GM18951 (cell line): ENCODE measurements around the gene ADGRF5.

Experiments used
- POLR2A ChIP-seq: IDR thresholded peaks from 4 replicates; pipeline ENCODE4 v1.6.1; 2011; ENCODE audit warnings: mild to moderate bottlenecking; ENCODE audit not compliant: insufficient read length, insufficient read depth; ENCODE audit errors: extremely low read depth
- in situ Hi-C: fragments of 300-500 bp; cut with MboI; formaldehyde crosslinking; loops from one replicate; pipeline ENCODE4 v1.12.0; 2022; ENCODE audit warnings: low sequenced_read_pairs, mixed read lengths, inconsistent platforms; ENCODE audit not compliant: unreplicated experiment

Gene ADGRF5

GRCh38 chr6:46921731-46922130, at the start of gene ADGRF5:
TSS of gene ADGRF5 (minus strand) at chr6:46921938. CDS start at chr6:46906762, 15,176 bp downstream.
- in situ Hi-C loops: no loop called here
- no peak for TF ChIP-seq POLR2A

GRCh38 chr6:46969206-46969605, 47.5 kb upstream of the ADGRF5 start:
- no peak for TF ChIP-seq POLR2A
- in situ Hi-C loops: no loop called here

GRCh38 chr6:46967826-46968349, 46.1 kb upstream of the ADGRF5 start:
- TF ChIP-seq POLR2A: no peak
- in situ Hi-C loops: no loop called here

GRCh38 chr6:46964716-46965519, 43.2 kb upstream of the ADGRF5 start:
- TF ChIP-seq POLR2A: no peak
- in situ Hi-C loops: no loop called here

- in situ Hi-C loops: no loop called here
- TF ChIP-seq POLR2A: no peak
These were observed 41.9 kb upstream of the ADGRF5 start for GRCh38 chr6:46963626-46964025.

- in situ Hi-C loops: no loop called here
- TF ChIP-seq POLR2A: no peak
These were observed 41.3 kb upstream of the ADGRF5 start for GRCh38 chr6:46963039-46963438.

- in situ Hi-C loops: no loop called here
- no peak for TF ChIP-seq POLR2A
These were observed 40.0 kb upstream of the ADGRF5 start for GRCh38 chr6:46961711-46962110.

- in situ Hi-C loops: no loop called here
- TF ChIP-seq POLR2A: no peak
These were observed 39.5 kb upstream of the ADGRF5 start for GRCh38 chr6:46961232-46961631.

GRCh38 chr6:46959419-46959818, 37.7 kb upstream of the ADGRF5 start:
- no peak for TF ChIP-seq POLR2A
- in situ Hi-C loops: no loop called here

- in situ Hi-C loops: no loop called here
- no peak for TF ChIP-seq POLR2A
These were observed 34.7 kb upstream of the ADGRF5 start for GRCh38 chr6:46956409-46956808.

- in situ Hi-C loops: no loop called here
- TF ChIP-seq POLR2A: no peak
These were observed 33.2 kb upstream of the ADGRF5 start for GRCh38 chr6:46954837-46955451.

GRCh38 chr6:46953921-46954320, 32.2 kb upstream of the ADGRF5 start:
- in situ Hi-C loops: no loop called here
- TF ChIP-seq POLR2A: no peak

- in situ Hi-C loops: no loop called here
- no peak for TF ChIP-seq POLR2A
These were observed 28.0 kb upstream of the ADGRF5 start for GRCh38 chr6:46949632-46950280.

- no peak for TF ChIP-seq POLR2A
- in situ Hi-C loops: no loop called here
These were observed 27.0 kb upstream of the ADGRF5 start for GRCh38 chr6:46948699-46949098.

- in situ Hi-C loops: no loop called here
- TF ChIP-seq POLR2A: no peak
These were observed 25.8 kb upstream of the ADGRF5 start for GRCh38 chr6:46947497-46947896.
